Glutamatergic neuron (in vitro differentiated cells): ENCODE measurements around the gene GLDC. TPM values are rescaled to one million over a fixed set of nuclear protein-coding genes. Genes with fewer than 3 reads are reported as not detected.

ENCODE experiments used
- DNase-seq: peaks from one replicate; pipeline ENCODE4 v3.0.0; 2022
- H3K27ac Mint-ChIP-seq: one replicate; pipeline ENCODE4 v1.8.0; 2020; ENCODE audit warnings: mild to moderate bottlenecking, mixed read lengths, inconsistent platforms; ENCODE audit not compliant: unreplicated experiment
- H3K27me3 Mint-ChIP-seq: one replicate; pipeline ENCODE4 v1.8.0; 2020; ENCODE audit warnings: mild to moderate bottlenecking, moderate library complexity, mixed read lengths, inconsistent platforms; ENCODE audit not compliant: unreplicated experiment
- H3K36me3 Mint-ChIP-seq: one replicate; pipeline ENCODE4 v1.8.0; 2020; ENCODE audit warnings: mild to moderate bottlenecking, mixed read lengths, inconsistent platforms; ENCODE audit not compliant: unreplicated experiment
- H3K4me1 Mint-ChIP-seq: one replicate; pipeline ENCODE4 v1.8.0; 2020; ENCODE audit warnings: mild to moderate bottlenecking, low read depth, mixed read lengths, inconsistent platforms; ENCODE audit not compliant: unreplicated experiment
- H3K4me3 Mint-ChIP-seq: one replicate; pipeline ENCODE4 v1.8.0; 2020; ENCODE audit warnings: mild to moderate bottlenecking, mixed read lengths, inconsistent platforms; ENCODE audit not compliant: unreplicated experiment
- H3K9me3 Mint-ChIP-seq: one replicate; pipeline ENCODE4 v1.8.0; 2020; ENCODE audit warnings: mild to moderate bottlenecking, moderate library complexity, mixed read lengths, inconsistent platforms; ENCODE audit not compliant: unreplicated experiment
- total RNA-seq: library from RNA; stranded (reverse); fragmentation: NEBNext Ultra II Directional; extraction: Animal tissue kit (Norgen Biotek cat#: 25700); gene quantifications from one replicate; pipeline ENCODE4 v1.2.1, GENCODE V29; 2021; ENCODE audit not compliant: unreplicated experiment
- TF ChIP-seq, protein P1 (sequence below): fragments of 200-600 bp; sonication (generic); IDR thresholded peaks from one replicate; pipeline ENCODE4 v1.5.0; 2021; ENCODE audit not compliant: partially characterized antibody, unreplicated experiment

Gene GLDC
- total RNA-seq, 1 donor from 2014 or later, result 42.9 TPM

GRCh38 chr9:6489099-6489498 lies 156.4 kb downstream of the GLDC start:
- H3K27ac Mint-ChIP-seq, result no peak overlapping the region
- no peaks in the 10 kb centered on the region for H3K27me3 Mint-ChIP-seq
- no peaks in the 10 kb centered on the region for H3K36me3 Mint-ChIP-seq
- TF ChIP-seq, protein P1, sequence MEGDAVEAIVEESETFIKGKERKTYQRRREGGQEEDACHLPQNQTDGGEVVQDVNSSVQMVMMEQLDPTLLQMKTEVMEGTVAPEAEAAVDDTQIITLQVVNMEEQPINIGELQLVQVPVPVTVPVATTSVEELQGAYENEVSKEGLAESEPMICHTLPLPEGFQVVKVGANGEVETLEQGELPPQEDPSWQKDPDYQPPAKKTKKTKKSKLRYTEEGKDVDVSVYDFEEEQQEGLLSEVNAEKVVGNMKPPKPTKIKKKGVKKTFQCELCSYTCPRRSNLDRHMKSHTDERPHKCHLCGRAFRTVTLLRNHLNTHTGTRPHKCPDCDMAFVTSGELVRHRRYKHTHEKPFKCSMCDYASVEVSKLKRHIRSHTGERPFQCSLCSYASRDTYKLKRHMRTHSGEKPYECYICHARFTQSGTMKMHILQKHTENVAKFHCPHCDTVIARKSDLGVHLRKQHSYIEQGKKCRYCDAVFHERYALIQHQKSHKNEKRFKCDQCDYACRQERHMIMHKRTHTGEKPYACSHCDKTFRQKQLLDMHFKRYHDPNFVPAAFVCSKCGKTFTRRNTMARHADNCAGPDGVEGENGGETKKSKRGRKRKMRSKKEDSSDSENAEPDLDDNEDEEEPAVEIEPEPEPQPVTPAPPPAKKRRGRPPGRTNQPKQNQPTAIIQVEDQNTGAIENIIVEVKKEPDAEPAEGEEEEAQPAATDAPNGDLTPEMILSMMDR, result no peak
- DNase-seq, result no peak
- H3K4me3 Mint-ChIP-seq, result no peak overlapping the region
- no peaks in the 10 kb centered on the region for H3K4me1 Mint-ChIP-seq
- H3K9me3 Mint-ChIP-seq, result no peaks in the 10 kb centered on the region

- no peaks in the 10 kb centered on the region for H3K9me3 Mint-ChIP-seq
- H3K4me3 Mint-ChIP-seq, result no peak overlapping the region
- no peaks in the 10 kb centered on the region for H3K27me3 Mint-ChIP-seq
- H3K36me3 Mint-ChIP-seq, result no peaks in the 10 kb centered on the region
- H3K4me1 Mint-ChIP-seq, result peaks cover 1% of the 10 kb centered on the region
- TF ChIP-seq, protein P1, result no peak
- no peak overlapping the region for H3K27ac Mint-ChIP-seq
- DNase-seq, result no peak
Observed at GRCh38 chr9:6488395-6488794, 157.1 kb downstream of the GLDC start.

DNA sequence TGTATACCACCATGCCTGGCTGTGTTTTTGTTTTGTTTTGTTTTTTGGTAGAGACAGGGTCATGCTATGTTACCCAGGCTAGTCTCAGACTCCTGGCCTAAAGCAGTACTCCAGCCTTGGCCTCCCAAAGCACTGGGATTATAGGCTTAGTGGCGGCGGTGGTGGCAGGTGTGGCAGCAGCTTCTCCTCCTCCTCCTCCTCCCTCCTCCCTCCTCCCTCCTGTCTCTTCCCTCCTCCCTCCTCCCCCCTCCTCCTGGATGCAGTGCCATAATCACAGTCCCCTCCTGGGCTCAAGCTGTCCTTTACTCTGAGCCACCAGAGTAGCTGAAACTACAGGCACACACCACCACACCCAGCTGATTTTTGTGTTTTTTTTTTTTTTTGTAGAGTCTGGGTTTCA lies 161.3 kb downstream of the GLDC start:
- H3K27me3 Mint-ChIP-seq, result no peaks in the 10 kb centered on the region
- no peak for DNase-seq
- no peak overlapping the region for H3K27ac Mint-ChIP-seq
- no peaks in the 10 kb centered on the region for H3K9me3 Mint-ChIP-seq
- TF ChIP-seq, protein P1, result no peak
- peaks cover 1% of the 10 kb centered on the region for H3K4me1 Mint-ChIP-seq
- no peaks in the 10 kb centered on the region for H3K36me3 Mint-ChIP-seq
- no peak overlapping the region for H3K4me3 Mint-ChIP-seq

Other genes starting within 250 kb of the GLDC start
- gene UHRF2, start 232.5 kb downstream of the GLDC start, total RNA-seq, result 54.2 TPM
- 63.5 TPM for gene KDM4C, start 112.2 kb upstream of the GLDC start, total RNA-seq